ENCODE data around the gene GALNTL6.

GALNTL6 gene

GRCh38 chr4:172007889-172008288, 194.7 kb downstream of the GALNTL6 start:
- DNase-seq (ENCODE audit: low spot score): no peak

- no peak for DNase-seq (ENCODE audit: low spot score)
Observed at GRCh38 chr4:172009446-172010230, 196.4 kb downstream of the GALNTL6 start.

DNA sequence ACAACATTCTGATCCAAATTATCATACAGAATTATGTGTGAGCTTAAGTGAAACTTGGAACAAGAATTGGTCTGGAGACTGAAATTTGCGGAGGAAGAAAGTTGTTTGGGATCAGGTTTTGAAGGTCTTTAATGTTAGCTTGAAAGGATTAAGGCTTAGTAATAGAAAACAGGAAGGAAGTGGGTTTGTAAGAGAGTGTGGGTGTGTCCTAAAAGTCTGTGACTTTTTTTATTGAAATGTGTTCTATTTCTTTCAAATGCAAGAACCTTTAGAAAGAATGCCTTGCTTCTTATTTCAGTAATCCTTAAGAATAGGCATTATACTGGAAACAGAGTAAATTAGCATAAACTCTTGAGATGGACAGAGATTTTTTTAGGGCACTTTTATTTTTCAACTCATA, 198.0 kb downstream of the GALNTL6 start:
- DNase-seq (ENCODE audit: low spot score): no peak

DNA sequence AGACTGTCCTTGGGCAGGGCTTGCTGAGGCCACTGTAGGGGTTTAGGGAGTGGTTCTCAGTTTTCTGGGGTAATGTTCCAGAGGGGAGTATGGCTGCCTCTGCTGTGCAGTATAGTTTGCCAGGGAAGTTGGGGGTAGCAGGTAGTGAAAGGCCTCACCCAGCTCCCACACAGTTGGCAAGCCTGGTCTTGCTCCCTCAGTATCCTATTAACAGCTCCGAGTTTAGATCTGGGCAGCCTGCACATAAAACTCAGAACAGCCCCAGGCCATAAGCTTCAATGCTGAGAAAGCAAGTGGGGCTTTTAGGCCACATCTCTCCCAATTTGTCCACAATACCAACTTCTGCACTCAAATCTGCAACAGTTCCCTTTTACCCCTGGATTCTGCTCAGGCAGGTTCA, 205.2 kb downstream of the GALNTL6 start:
- no peak for DNase-seq (ENCODE audit: low spot score)

DNA sequence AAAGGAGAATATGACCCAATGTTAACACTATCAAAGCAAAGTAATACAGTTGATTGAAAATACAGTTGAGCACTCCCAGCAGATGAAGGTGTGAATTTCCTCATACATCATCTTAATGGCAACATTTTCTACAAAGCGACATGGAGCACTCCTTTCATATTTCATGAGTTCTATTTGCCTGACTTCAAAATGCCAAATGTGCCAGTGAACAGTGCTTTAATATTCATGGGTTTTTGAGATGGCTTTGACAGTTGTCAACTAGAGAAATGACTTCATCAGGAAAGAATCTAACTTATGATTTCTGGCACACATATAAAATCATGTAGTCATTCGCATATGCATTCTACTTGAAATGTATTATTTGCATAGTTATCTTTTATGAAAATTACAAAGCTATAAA, 222.4 kb downstream of the GALNTL6 start:
- DNase-seq (ENCODE audit: low spot score): no peak

DNA sequence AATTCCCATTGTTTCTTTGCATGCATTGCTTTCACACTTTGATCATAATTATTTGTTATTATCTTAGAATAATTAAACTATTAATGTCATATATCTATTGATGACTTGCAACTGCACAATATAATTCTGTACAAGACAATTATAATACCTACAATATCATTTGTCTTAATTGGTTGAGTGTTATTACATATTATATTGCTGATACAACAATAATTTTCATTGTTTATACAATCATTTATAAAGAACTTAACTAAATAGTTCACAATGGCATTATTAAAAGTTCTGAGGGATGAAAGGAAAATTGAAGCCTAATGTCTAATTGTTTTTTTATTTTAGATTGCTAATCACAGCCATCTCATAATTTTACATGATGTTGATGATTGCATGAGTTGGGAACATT, 227.6 kb downstream of the GALNTL6 start:
- no peak for DNase-seq (ENCODE audit: low spot score)

DNA sequence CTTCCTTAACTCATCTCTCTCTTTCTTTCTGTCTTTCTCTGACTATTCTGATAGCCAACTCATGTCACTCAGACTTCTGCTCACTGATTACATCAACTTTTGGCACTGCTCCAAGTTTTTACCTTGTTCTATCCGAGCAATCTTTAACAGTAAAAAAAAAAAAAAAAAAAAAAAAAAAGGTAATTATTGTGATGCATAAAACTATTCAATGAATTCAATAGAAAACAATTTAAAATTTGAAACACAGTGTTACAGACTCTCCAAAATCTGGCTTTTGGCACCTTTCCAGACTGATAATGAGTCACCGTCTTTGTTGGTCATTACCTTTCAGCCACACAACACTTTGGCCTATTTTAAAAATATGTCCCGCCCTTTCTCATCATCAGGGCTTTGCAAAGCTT, 229.5 kb downstream of the GALNTL6 start:
- DNase-seq (ENCODE audit: low spot score): peak; percentile 61

DNA sequence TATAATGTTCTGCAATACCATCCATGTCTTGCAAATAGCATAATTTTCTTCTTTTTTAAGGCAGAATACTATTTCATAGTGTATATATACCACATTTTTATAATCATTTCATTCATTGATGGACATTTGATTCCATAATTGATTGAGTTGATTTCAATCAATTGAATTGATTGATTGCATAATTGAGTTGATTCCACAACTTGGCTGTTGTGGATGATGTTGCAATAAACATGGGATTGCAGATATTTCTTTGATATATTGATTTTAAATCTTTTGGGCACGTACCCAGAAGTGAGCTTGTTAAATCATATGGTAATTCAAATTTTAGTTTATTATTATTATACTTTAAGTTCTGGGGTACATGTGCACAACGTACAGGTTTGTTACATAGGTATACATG, 232.8 kb downstream of the GALNTL6 start:
- no peak for DNase-seq (ENCODE audit: low spot score)

DNA sequence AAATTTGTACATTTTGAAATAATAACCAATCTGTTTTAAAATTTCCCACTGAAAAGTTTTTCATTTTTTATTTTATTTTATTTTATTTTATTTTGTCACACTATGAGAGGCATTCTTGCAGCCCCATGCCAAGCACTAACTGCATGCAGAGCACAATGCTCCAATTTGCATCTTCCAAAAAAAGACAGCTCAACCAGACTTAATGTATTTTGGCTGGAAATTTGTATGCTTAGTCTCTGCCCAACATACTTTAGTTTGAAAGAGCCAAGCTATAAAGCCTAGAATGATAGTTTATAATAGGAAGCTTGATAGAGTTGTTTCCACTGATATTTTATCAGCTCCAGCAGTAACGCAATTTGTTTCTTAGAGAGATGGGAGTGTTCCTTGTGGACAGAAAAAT, 235.5 kb downstream of the GALNTL6 start:
- no peak for DNase-seq (ENCODE audit: low spot score)

- no peak for DNase-seq (ENCODE audit: low spot score)
Observed at GRCh38 chr4:172050911-172051310, 237.7 kb downstream of the GALNTL6 start.

GRCh38 chr4:172055046-172055445, 241.8 kb downstream of the GALNTL6 start:
- no peak for DNase-seq (ENCODE audit: low spot score)

- no peak for DNase-seq (ENCODE audit: low spot score)
Observed at GRCh38 chr4:172055498-172055897, 242.3 kb downstream of the GALNTL6 start.

DNA sequence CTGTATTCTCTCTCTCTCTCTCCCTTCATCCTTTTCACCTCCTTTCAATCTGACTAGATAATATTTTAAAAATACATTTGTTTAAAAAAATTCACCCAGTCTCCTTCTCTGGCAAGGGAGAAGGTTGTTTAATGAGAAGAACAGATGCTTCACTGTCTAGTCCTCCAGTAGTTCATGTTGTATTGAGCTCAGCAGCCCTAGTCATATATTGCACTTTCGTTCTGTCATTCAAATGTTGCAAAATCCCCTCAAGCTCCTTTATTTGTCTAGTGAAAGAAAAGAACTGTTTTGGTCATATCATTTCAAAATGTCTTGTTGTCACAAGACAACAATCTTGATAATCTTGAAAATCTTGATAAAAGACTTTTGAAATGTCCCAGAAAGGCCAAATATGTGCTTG, 248.0 kb downstream of the GALNTL6 start:
- no peak for DNase-seq (ENCODE audit: low spot score)

- DNase-seq (ENCODE audit: low spot score): no peak
Observed at GRCh38 chr4:172068506-172068905, 255.3 kb downstream of the GALNTL6 start.

GRCh38 chr4:172073590-172073989, 260.4 kb downstream of the GALNTL6 start:
- DNase-seq (ENCODE audit: low spot score): no peak

GRCh38 chr4:172083272-172083671, 270.1 kb downstream of the GALNTL6 start:
- DNase-seq (ENCODE audit: low spot score): no peak

DNA sequence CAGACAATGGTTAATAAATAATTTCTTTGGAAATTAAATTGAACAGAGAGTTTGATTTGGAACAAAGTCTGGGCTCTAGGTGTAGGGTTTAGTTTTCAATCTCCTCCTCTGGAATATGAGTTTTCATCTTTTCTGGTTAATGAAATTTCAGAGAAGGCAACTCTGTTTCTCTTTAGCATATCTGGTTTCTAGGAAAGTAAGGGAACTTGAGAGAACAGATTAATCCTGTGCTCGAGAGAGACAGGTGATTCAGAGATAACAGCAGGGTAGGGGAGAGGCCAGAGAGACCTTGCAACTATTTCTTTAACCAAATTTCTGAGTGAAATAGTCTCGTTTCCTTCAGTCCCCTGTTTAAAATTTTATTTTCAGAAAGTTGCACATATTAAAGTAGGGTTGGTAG, 275.4 kb downstream of the GALNTL6 start:
- no peak for DNase-seq (ENCODE audit: low spot score)

DNA sequence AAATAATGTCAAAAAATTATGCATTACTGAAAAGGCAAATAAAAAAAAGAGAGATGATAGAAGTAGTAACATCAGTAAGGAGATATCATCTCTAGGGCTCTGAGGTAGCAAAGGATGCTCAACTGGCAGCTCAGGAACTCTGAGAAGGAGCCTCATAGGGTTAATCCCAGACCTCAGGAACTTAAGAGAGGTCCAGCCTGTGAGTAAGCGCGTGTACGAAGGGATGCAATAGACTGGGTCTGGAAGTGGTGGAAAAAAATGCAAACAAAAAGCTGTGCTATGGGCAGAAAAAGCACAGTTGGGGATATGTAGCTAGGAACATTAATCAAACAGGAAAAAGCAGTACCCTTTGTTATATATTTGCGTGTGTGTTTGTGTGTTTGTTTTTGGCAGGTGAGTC, 282.0 kb downstream of the GALNTL6 start:
- DNase-seq (ENCODE audit: low spot score): no peak

DNA sequence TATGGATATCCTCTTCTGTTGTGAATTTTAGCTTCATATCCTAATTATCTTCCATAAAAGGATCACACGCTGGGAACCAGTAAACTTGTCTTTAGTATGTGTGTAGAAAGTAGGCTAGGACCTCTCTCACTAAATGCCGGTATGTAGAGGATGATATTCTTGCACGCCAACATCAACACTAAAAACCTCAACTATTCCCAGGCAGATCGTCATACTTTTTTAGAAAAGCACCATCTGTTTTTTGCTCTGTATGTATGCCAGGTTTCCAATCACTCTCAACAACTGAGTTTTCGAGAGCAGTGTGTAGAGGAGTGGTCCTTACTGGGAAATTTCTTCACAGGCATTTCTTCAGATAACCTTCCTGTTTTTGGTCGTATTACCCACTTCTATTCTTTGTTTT, 283.6 kb downstream of the GALNTL6 start:
- DNase-seq (ENCODE audit: low spot score): no peak

- DNase-seq (ENCODE audit: low spot score): no peak
Observed at GRCh38 chr4:172099376-172099775, 286.2 kb downstream of the GALNTL6 start.

- no peak for DNase-seq (ENCODE audit: low spot score)
Observed at GRCh38 chr4:172103456-172103855, 290.3 kb downstream of the GALNTL6 start.

GRCh38 chr4:172104539-172104938, 291.3 kb downstream of the GALNTL6 start:
- DNase-seq (ENCODE audit: low spot score): no peak

GRCh38 chr4:172105918-172106317, 292.7 kb downstream of the GALNTL6 start:
- no peak for DNase-seq (ENCODE audit: low spot score)

- DNase-seq (ENCODE audit: low spot score): no peak
Observed at GRCh38 chr4:172109466-172109865, 296.3 kb downstream of the GALNTL6 start.
